ACHN (cell line): Measurements from ENCODE around the gene TRPM3.

Experiments
- DNase-seq: peaks from one replicate; pipeline ENCODE4 v3.0.0-alpha.2; 2015
- in situ Hi-C: cut with HindIII; loops from 2 replicates; pipeline ENCODE4 v1.10.0; 2017; ENCODE audit warnings: low sequenced_read_pairs, low pct_ligation_motif_present, low pct_unique_long_range_greater_than_20kb

The TRPM3 gene

GRCh38 chr9:70569070-70569772 is 552.2 kb downstream of the TRPM3 start:
- in situ Hi-C loops = no loop called here
- no peak for DNase-seq

- in situ Hi-C loops = no loop called here
- DNase-seq = no peak
Observed at GRCh38 chr9:70567511-70567910, 553.9 kb downstream of the TRPM3 start.

- DNase-seq = no peak
- in situ Hi-C loops = no loop called here
Observed at GRCh38 chr9:70566751-70567150, 554.7 kb downstream of the TRPM3 start.

GRCh38 chr9:70566066-70566465 is 555.4 kb downstream of the TRPM3 start:
- DNase-seq = no peak
- in situ Hi-C loops = no loop called here

- in situ Hi-C loops = no loop called here
- DNase-seq = no peak
Observed at GRCh38 chr9:70564468-70565335, 556.7 kb downstream of the TRPM3 start.

GRCh38 chr9:70563431-70564204 is 557.8 kb downstream of the TRPM3 start:
- no peak for DNase-seq
- in situ Hi-C loops = no loop called here

GRCh38 chr9:70563010-70563409 is 558.4 kb downstream of the TRPM3 start:
- no peak for DNase-seq
- in situ Hi-C loops = no loop called here

- DNase-seq = no peak
Observed at GRCh38 chr9:70561786-70562395, 559.5 kb downstream of the TRPM3 start.

GRCh38 chr9:70561111-70561510 is 560.3 kb downstream of the TRPM3 start:
- no peak for DNase-seq
- in situ Hi-C loops = no loop called here

More at GRCh38 chr9:70561786-70562395, 559.5 kb downstream of the TRPM3 start:
- in situ Hi-C loops = no loop called here

- in situ Hi-C loops = no loop called here
Observed at GRCh38 chr9:70559102-70559501, 562.3 kb downstream of the TRPM3 start.

GRCh38 chr9:70557661-70558369 is 563.6 kb downstream of the TRPM3 start:
- in situ Hi-C loops = no loop called here
- DNase-seq = no peak

More at GRCh38 chr9:70559102-70559501, 562.3 kb downstream of the TRPM3 start:
- no peak for DNase-seq

GRCh38 chr9:70556771-70557170 is 564.6 kb downstream of the TRPM3 start:
- in situ Hi-C loops = no loop called here
- no peak for DNase-seq

GRCh38 chr9:70554881-70555280 is 566.5 kb downstream of the TRPM3 start:
- DNase-seq = no peak

GRCh38 chr9:70553707-70554673 is 567.4 kb downstream of the TRPM3 start:
- in situ Hi-C loops = no loop called here

More at GRCh38 chr9:70554881-70555280, 566.5 kb downstream of the TRPM3 start:
- in situ Hi-C loops = no loop called here

GRCh38 chr9:70552561-70552960 is 568.9 kb downstream of the TRPM3 start:
- in situ Hi-C loops = no loop called here
- no peak for DNase-seq

More at GRCh38 chr9:70553707-70554673, 567.4 kb downstream of the TRPM3 start:
- DNase-seq = no peak

GRCh38 chr9:70551801-70552200 is 569.6 kb downstream of the TRPM3 start:
- in situ Hi-C loops = no loop called here
- no peak for DNase-seq

- in situ Hi-C loops = no loop called here
Observed at GRCh38 chr9:70551396-70551795, 570.0 kb downstream of the TRPM3 start.

More at GRCh38 chr9:70551396-70551795, 570.0 kb downstream of the TRPM3 start:
- no peak for DNase-seq
